Occipital lobe (tissue), 2 donors: ENCODE measurements around the gene ICOSLG. TPM values are rescaled to one million over a fixed set of nuclear protein-coding genes. Genes with fewer than 3 reads are reported as not detected.
"Not testable (repeated sequence)": the region's sequence is repeated elsewhere in the genome, so short reads cannot be mapped to it uniquely, and the experiment has no call there.

Source experiments
- DNase-seq: peaks from one replicate; lab custom pipeline; 2025; lab: John Stamatoyannopoulos, UW
- total RNA-seq: library from RNA; depleted of rRNA; stranded (reverse); fragments of >200 nt; gene quantifications from one replicate; pipeline ENCODE4 v1.2.3, GENCODE V29; 2014

Gene ICOSLG
- total RNA-seq, 1 donor from 2014 or later, result 0.31 TPM

GRCh38 chr21:44265734-44266270, 25.1 kb upstream of the ICOSLG start:
- no peak for DNase-seq

GRCh38 chr21:44263768-44264167, 23.0 kb upstream of the ICOSLG start:
- no peak for DNase-seq

DNA sequence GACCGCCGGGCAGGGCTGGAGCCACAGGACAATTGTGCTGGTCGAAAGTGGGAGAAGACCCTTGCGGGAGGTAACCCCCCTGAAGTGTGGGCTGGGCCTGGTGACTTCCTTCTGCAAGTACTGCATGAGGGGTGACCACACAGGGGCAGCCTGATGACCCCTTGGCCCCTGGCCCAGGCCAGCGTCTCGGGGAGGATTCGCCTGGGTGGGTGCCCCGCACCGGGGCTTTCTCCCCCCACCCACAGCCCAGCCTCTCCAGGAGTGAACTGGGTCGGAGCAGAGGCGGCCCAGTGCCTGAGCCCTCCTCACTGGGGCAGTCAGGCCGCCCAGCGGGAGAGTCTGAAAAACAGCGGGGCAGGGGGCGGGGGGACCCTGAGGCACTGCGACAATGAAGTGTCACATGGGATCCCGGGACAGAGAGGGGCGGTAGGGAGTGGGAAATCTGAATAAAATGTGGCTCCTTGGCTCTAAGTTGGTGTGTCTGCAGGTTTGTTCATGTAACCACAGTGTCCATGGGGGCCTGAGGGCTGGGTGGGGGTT, 22.5 kb upstream of the ICOSLG start:
- DNase-seq, result no peak

- DNase-seq, result no peak
These were observed 21.8 kb upstream of the ICOSLG start for GRCh38 chr21:44262338-44263056.

DNA sequence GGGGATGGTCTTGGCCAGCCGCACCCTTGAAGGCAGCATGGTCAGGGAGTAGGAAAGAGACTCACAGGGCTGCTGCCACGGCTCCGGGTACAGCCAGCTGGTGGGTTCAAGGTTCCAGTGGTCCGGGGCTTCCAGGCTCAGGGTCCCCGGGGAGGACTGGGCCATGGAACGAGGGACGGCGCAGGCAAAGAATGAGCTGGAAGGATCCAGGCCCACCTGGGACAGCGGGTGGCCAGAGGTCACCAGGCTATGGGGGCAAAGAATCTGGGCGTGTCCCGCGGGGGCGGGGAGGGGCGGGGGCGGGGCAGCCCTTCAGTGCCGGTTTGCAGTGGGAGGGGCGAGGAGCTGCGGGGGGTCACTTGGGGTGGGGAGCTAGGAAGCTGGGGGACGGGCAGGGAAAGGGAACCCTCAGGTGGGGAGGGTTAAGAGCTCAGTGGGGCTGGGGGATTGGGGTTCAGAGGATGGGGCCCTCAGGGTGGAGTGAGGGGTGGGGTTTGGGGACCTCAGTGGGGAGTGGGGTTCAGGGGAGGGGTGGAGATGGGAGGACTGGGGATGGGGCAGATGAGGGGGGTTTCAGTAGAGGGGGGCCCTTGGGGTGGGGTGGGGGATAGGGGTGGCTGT, 21.0 kb upstream of the ICOSLG start, which contains the start of gene DNMT3L:
DNMT3L (minus strand) TSS at position 223 of the 621 bp plus-strand sequence. CDS start 638 bp downstream, outside the sequence.
- no peak for DNase-seq

DNA sequence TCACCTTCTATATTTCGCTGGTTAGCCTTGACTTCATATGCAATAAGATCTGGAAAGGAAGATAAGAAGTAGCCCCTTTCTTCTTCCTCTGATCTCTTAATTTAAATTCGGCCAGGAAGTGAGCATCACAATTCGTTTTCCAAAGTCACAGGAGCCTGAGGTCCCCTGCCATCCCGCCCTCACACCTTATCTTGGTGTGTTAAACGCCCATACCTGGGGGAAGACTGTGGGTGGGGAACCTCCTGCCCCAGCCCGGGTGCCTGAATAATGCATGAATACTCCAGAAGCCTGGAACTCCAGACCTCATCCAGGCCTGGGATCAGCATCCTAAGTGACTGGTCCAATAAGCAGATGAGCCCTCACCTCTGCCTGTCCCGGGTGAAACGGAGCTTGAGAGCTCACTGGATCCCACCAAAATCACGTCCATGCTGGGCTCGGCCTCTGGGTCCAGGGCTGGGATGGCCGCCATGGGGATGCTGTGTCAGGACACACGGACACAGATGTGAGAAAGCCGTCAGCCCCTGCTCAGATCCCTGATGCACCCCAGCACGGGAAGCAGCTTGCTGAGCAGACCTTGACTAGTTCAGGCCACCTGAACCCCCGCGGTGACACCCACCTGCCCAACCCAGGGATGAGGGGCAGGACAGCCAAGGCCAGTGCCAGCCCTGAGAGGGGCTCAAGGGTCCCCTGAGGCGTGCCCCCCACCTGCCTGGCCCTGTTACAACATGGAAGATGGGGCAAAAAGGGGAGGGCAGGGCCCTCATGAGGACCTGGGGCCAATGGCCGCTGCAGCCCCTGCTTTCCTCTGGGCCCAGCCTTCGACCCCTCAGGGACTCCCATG, 20.3 kb upstream of the ICOSLG start:
- DNase-seq, result no peak

DNA sequence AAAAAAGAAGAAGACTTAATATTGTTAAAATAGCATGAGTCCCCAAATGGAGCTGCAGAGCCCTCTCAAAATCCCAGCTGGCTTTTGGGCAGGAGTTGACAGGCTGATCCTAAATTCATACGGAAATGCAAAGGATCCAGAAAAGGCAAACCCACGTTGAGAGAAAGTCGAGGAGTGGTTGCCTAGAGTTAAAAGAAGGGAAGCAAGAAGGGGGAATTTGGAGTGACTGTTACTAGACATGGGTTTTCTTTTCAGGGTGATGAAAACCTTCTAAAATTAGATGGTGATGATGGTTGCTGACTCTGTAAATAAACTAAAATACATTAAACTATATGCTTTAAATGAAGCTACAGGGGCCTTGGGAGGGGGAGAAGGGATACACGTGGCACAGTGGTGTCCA, 19.3 kb upstream of the ICOSLG start:
- no peak for DNase-seq

GRCh38 chr21:44259082-44259705, 18.5 kb upstream of the ICOSLG start:
- no peak for DNase-seq

DNA sequence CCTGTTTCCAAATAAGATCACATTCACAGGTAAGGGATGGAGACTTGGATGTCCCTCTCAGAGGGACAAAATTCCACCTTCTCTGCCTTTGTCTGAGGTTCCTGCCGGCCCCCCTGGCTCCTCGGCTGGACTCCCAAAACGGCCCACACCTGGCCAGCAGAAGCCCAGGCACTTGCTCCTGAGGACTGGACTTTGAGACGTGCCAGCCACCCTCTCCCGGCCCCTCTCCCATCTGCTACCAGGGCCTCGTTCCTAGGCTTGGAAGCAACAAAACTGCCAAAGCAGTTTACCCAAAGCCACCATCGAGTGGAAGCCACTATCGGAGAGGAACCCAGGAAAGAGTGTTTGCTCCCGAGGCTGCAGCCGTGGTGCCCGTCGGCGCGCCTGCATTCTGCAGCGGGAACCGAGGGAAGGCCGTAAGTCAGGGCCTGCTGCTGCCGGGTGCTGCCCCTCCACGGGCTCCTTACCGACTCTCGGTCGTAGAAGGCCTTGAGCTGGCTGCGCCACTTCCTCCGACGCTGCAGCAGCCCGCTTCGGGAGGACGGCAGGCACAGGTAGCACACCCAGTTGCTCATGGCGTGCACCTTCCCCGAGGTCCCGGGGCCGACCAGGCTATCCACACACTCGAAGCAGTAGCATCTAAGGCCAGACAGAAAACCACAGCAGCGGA, 17.4 kb upstream of the ICOSLG start:
- DNase-seq, result no peak

DNA sequence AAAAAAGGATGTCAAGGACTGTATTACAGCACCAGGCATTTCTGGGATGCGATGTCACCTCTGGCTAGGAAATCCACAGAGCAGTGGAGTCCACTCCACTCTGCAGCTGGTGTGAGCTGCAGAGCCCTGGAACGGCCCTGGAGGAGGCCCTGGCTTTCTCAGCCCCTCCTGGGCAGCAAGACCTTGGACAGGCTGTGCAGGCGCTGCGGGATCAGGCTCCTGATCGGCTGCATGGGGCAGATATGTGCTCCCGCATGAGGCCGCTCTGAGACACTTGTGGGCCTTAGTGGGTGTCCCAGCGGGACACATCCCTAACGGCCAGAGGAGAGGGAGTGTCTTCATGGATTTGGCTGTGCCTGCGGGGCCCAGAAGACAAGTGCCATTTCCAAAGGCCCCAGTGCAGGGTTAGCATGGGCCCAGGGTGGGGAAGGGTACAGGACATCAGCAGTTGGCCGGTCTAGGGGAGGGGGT, 14.8 kb upstream of the ICOSLG start:
- no peak for DNase-seq

DNA sequence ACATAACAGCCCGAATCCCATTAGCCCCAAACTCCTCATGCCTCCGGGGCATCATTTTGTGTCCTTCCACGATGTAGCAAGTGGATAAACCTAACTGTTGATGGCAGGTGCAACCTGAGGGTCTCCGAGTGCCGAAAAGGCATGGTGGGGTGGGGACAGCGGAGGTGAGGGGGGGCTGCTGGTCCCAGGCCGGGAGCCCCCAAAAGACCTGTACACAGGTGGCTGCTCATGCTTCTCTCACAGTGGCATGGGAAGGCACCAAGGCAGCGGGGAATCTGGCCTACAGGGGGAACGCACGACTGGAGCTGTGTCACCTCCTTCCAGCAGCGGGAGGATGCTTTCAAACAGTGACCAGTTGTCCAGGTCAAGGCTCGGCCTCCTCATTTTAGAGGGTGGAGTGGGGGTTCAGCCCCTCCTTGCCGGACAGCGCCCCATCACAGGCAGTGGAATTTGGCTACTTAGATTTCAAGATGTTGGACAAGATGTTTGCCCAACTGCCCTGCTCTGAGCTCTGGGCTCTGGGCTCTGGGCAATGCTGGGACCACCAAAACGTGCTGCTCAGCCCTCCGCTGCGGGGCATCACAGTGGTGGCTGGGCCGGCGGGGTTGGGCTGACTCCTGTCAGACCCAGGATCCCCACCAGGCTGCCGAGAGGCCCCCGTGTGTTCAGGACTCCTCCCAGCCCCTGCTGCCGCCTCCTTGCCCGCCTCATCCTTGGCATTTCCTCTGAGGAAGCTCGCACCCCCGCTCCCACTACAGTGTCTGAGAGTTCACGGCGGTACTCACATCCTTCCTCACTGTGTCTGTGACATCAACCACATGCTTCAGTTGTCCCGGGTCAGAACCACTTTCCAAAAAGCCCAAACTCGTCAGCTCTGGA, 13.3 kb upstream of the ICOSLG start:
- no peak for DNase-seq

GRCh38 chr21:44249204-44250037, 8.7 kb upstream of the ICOSLG start:
- not testable (repeated sequence) for DNase-seq

DNA sequence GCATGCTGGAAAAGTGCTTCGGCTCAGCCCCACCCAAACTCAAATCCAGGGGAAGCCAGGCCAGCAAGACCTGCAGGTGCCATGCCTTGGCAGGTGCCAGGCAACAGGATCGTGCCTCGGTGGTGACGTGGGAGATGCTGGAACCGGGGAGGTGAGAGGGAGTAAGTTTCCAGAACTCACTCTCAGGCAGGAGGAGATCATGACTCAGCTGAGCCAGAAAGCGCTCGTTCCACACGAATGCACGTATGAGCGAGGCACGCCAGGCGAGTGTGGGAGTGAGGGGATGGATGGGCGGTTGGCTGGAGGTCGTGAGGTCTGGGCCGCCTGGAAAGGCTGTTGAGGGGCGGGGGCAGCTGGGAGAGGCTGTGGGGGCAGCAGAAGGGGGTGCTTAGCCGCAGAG, 7.2 kb upstream of the ICOSLG start:
- DNase-seq, result not testable (repeated sequence)

DNA sequence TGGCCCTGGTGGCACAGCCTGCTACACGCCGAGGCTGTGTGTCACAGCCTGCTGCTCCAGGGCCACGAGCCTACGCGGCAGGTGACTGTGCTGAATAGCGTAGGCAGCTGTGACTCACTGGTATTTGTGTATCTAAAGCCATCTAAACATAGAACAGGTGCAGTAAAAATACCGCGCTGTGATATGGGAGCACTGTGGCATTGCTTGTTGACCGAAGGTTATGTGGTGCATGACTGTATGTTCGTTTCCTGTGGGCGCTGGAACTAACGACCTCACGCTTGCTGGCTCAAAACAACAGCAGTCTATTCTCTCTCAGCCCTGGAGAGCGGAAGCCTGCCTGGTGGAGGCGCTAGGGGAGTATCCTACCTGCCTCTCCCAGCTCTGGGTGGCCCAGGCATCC, 3.2 kb upstream of the ICOSLG start:
- not testable (repeated sequence) for DNase-seq

GRCh38 chr21:44241281-44241680, 538 bp upstream of the ICOSLG start:
- DNase-seq, result not testable (repeated sequence)

GRCh38 chr21:44240353-44240752, 390 bp downstream of the ICOSLG start:
- not testable (repeated sequence) for DNase-seq

DNA sequence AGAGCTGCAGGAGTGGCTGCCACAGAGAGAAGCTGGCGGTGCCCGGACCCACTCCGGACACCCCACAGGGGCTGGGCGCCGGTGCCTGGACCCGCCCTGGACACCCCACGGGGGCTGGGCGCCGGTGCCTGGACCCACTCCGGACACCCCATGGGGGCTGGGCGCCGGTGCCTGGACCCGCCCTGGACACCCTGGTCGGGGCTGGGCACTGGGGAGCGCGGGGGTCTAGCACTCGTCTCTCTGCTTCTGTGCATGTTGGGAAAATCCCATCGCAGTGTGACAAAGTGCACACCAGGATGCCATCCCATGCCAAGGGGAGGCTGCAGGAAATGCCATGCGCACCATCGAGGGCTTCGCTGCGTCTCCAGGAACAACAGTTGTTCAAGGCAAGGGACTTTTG, 11.2 kb downstream of the ICOSLG start:
- not testable (repeated sequence) for DNase-seq

DNA sequence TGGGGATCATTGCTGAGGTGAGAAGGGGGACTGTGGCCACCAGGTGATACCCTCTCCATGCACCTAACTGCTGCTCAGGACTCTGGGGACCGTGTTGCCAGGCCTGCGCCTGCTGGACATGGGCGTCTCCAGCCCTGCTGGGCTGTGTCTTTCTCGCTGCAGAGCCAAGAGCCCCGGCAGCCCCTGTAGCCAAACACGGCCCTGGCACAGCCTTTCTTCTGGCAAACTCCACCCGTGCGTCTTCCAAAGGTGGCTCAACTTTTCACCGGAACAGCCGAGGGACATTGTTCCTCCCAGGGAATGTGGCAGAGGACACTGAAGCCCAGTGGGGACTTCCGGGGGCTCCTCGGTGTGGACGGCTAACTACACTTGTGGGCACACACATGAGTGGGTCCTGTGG, 12.6 kb downstream of the ICOSLG start:
- DNase-seq, result not testable (repeated sequence)
